Anterior cingulate cortex (tissue), 58 donors: ENCODE measurements around the gene SMAP2.

Experiments
- DNase-seq, 58 donors: peaks; one replicate each; lab custom pipeline; 2025; lab: John Stamatoyannopoulos, UW

The SMAP2 gene

DNA sequence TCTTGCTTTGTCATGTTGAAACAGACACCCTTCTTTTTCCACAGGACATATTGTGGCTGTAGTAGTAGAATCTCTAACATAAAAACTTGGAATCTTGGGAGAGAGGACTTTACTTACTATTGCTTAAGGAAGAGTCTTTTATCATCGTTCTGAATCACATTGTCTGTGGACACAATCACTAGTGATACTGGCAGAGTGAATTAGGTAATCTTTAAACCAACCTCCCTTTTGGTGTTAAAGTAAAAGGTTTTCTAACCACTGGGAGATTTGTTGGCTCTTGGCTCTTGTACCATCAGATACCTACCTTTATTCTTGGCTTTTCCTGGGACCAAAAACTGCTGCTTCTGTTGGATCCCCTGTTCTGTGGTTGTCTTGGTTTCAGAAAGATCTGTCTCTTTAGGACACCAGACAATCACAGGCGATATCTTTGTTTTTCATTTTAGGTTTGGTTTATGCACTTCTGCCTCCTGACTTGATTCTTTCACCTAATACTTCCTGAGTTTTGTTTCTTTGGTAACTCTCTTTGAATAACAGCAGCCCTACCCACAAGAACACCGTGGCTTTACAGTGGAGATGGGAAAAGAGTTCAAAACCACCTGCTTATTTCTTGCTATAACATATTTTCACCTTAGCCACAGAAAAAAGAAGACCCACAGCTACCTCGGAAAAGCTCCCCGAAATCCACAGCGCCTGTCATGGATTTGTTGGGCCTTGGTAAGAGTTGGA is 40.2 kb downstream of the SMAP2 start:
- DNase-seq, result no peak

DNA sequence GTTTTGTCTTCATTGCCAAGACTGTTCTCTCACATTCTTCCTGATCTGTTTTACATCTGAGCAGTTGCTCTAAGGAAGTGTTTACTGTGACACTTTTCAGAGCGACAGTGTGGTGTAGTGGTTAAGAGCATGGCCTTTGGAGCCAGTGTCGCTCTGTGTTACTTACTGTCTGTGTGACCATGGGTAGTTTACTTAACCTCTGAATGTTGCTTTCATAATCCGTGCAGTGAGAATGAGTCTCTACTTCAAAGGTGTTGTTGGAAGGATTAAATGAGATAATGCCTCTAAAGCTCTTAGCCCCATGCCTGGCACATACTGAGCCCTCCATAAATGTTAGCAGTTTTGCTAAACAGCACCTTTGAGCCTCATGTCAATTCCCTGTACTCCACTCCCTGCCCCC is 40.8 kb downstream of the SMAP2 start:
- DNase-seq, result no peak

DNA sequence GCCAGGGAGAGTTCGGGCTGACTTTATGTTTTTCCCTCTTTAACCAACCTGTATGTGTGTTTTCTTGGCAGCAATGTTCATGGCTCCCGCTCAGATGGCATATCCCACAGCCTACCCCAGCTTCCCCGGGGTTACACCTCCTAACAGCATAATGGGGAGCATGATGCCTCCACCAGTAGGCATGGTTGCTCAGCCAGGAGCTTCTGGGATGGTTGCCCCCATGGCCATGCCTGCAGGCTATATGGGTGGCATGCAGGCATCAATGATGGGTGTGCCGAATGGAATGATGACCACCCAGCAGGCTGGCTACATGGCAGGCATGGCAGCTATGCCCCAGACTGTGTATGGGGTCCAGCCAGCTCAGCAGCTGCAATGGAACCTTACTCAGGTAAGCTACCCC is 43.2 kb downstream of the SMAP2 start:
- DNase-seq, result no peak

DNA sequence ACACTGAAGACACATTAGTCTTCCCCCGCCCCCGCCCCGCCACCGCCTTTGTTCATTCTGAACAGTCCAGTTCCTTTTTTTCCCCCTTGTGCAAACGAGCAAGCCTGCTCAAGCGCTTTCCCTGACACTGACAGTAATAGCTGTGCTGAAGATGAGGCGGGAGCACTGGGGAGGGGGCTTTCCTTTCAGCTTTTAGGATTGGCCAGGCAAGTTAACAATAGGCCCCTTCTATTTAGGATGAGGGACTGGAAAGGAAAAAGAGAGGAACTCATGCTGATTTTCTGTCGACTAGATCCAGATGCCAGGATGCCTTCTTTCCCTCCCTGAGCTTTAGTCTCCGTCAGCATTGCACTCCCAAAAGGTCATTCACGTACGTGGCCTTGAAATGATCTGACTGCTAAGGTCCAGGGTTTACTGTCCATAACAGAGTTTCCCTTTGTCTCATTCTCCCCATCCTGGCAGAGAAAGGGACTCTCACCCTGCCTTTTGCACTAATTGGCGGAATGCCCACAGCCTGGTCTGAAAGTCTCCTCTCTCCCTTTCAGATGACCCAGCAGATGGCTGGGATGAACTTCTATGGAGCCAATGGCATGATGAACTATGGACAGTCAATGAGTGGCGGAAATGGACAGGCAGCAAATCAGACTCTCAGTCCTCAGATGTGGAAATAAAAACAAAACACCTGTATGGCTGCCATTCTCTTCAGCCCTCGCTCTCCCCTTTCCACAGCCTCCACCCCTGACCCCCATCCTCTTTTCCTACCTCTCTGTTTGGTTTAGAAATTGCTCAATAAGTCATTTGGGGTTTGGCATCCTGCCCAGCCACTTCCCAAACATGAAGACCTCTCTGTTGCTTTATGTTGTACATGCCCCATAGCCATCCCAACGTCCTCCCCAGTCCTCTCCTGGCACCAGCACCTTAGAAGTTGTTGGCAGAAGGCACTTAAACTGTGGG is 48.2 kb downstream of the SMAP2 start:
- peak in 36 of 58 donors; percentile 5 to 80 (median 28) for DNase-seq

DNA sequence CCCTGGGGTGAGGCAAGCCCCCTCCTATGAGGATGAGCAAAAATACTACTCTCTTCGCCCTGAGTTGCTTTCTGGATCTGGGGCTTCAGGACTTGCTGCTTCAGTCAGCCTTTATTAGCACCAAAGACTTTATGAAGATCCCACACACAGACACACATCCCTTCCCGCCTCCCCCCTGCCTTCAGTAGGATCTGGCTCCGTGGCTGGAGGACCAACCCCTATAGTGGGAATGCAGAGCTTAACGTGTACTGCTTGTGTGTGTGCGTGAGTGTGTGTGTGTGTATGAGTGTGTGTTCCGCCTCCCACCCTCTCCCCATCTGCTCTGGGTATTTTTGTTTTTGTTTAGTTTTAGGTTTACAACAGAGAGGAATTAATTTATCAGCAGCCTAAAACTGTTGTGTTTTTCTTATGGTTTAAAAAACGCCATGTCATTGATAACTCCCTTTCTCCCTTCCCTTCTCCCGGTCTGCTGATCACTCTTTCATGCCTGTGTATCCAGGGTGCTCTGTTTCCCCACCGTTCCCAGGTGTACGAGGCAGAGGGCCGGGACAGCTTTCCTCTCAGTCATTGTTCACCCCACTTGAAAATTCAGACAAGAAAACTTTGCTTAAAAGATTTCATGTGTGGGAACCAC is 49.2 kb downstream of the SMAP2 start:
- no peak for DNase-seq

DNA sequence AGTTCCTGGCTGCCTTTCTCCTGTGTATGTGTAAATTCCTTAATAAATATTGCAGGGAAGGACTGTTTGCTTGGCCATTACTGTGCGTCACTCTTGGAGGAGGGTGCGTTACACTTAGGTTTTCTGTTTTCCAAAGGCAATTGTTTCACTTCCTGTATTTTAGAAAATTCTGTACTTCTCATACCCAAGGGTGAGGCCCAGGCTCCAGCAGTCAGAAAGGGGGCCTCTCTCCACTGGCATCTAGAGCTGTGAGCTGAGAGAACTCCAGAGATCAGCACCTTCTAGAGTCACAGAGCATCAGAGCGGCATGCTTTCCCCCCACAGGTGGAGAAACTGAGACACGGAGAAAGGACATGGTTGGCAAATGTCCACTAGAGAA is 49.7 kb downstream of the SMAP2 start:
- DNase-seq, result no peak

DNA sequence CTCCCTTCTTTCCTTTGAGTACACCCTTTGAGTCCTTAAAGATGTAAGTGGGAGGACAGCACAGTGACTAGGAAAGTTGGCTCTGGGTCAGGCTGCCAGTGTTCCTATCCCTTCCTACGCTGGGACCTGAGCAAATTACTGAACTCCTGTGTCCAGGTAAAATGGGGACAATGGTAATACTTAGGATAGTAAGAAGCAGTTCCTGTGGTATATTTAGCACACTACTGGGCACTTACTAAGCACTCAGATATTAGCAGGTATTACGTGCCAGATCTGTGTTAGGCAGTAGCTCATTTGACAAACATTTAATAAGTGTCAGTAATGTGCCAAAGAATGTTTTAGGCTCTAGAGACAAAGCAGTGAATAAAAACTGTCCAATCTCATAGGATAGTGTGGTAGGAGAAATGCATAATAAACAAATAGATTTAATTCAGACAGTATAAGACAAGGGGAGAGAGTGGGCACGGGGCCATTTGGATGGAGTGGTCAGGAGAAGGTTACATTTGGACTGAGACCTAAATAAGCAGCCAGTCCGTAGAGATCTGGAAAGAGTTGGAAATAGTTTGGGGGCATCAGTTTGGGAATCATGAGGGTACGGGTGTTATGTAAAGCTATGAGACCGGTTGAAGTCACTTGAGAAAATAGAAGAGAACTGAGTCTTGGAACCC is 50.6 kb downstream of the SMAP2 start:
- no peak for DNase-seq

DNA sequence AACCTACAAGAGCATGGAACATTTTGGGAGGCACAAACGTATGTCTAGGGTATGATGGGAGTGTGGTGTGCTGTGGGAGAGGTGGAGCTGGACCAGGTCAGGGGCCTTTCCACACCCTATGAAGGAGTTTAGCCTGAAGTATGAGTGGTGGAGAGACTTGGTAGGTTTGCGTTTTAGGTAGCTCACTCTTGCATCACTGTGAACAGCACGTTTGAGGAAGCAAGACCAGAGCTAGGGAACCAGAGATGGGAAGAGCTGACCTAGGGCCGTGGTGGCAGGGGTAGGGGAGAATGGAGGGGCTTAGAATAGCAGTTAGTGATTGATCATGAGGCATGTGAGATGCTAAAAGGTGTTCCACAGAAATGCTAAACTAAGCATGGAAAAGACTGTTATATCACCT is 51.7 kb downstream of the SMAP2 start:
- no peak for DNase-seq

DNA sequence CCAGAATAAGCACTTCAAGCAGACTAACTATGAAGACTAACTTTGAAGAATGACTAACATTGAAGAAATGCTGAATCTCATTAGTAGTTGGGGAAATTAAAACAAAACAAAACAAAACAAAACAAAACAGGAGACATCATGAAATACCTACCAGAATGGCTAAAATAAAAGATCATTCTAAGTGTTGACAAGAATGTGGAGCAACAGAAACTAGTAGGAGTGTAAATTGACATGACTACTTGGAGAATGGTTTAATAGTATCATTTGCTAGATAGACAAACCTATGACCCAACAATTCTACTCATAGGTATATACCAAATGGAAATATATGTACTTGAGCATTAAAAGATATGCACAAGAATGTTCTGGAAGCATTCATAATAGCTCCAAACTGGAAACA is 57.9 kb downstream of the SMAP2 start:
- DNase-seq, result no peak

DNA sequence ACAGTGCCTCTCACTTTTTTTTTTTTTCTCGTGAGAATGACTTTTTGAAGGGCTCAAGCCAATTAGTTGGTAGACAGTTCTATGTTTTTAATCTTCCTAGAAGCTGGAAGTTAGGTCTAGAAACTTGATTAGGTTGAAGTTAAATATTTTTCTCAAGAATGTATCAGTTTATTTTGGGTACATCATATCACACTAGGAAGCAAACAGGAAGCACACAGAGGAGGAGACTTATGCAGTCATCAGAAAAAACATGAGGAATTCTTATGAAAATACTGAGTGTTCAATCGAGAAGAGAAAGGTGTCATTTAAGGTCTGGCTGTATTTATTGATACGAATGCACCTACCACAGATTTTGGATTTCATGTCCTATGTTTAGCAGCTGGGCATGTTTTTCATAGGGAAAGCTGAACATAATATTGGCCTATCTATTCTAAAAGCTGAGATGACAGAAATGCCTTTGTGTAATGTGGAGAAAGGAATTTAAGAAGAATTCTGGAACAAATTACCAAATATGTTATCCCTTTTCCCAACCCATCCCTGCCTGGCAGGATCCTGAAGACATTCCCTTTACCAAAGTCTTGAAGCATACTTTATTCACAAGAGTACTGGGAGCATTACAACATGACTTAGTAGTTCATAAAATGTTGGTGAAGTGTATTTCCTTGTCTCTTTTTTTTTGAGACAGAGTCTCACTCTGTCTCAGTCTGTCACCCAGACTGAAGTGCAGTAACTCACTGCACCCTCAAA is 59.3 kb downstream of the SMAP2 start:
- no peak for DNase-seq

DNA sequence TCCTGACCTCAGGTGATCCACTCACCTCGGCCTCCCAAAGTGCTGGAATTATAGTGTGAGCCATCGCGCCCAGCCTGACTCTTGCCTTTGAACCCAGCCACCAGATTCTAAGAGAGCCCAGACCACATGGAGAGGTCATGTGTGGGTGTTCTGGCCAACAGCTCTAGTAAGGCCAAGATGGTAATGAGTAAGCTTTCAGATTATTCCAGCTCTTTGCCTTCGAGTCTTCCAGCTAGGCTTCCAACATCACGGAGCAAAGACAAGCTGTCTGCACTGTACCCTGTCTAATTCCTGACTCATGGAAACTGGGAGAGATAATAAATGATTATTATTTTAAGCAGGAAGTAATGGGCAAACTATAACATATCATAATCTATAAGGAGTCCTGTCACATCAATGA is 61.9 kb downstream of the SMAP2 start:
- no peak for DNase-seq

DNA sequence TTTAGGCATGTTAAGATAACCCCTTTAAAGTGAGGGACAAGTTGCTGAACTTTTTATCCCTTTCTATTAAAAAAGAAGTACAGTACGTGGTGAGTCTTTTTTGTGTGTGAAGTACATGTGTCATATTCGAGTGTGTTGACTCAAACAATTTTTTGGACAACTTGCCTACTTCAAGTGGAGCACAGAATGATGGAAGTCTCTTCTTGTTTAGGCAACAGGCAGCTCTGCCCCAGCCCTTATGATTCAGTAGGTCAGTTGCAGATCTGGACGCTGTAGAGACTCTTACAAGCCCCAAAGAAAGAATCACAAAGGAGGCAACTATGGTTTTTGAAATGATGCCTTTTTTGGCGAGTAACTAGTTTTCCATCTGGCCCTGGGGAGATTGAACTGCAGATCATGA is 62.3 kb downstream of the SMAP2 start:
- DNase-seq, result no peak

DNA sequence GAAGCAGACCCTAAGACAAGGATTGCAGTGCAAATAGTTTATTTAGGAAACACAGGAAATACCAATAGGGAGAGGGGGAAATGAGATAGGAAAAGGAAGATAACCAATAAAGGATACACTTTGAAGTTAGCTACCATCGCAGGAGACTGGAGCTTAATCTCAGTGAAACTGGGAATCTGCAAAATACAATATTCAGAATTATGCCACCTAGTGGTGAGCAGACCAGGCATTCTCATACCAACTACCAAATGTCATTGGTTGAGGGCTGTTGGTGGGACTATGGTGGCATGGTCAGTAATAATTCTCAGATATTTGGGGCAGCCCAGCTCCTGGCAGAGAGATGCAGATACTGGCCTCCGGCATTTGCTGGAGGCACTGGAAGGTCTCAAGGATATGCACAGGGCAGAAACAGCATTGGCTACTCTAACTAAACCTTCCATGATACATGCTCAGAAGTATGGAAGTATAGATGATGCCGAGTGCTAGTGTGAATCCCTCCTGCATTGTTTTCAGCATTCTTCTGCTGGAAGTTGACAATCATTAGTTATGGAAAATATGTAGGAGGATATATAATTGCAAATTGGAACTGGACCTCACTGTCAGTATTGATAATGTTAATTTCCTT is 65.0 kb downstream of the SMAP2 start:
- peak in 4 of 58 donors; percentile 2 to 3 (median 2) for DNase-seq

DNA sequence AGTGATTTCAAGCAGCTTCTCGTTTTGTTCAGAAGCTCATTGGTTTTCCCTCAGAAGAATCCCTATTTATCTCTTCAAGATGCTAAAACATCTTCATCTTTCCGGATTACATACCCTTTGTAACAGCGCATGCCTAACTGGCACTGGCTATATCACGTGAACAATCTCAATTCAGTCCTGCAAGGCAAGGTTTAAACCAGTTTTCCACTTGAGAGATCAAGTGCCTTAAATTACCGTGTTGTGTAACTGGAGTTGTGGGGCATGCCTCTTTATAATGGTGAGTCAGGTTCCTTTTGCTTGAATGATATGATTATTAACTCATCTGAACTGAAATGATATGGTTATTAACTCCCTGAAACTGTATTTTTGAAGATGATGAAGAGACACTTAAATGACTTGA is 65.7 kb downstream of the SMAP2 start:
- DNase-seq, result no peak

DNA sequence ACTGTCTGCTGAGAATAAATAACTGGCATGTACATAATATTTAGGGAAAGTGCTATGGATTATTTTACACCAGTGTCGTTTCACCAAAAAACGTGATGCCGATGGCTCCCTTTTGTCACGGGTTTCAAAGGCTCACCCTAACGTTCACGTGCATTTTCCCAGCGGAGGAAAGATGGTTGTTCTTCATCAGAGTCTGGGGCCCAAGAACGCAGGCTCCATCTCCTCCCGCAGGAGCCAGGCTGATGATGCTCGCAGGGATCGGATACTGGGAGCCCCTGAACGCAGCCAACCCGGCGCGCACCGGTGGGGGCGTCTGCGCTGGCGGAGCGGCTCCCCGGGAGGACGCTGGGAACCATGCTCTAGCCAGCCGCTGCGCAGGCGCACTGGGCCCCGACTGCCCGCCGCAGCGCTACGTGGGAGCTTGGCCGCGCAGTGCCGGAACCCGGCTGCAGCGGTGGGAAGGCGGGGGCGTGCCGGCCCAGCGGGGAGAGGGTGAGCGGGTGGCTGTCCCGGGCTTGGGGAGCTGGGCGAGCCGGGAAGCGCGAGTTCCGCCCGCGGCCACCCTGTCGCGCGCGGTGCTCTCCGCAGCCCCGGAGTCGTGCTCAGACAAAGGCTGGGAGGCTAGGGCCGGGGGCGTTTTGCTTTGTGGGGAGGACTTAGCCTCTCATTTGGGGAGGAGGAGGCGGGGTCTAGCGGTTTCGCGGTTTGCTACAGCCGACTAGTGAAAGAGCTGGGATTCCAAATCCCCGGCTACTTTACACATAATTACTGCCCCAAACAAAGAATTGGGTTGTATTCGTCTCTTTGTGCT is 76.4 kb downstream of the SMAP2 start, which contains the start of gene ZFP69B:
TSS of gene ZFP69B (plus strand) at position 793 of the 811 bp plus-strand sequence. CDS start 486 bp downstream, outside the sequence.
- DNase-seq, result peak; percentile 41 to 92 (median 84)

DNA sequence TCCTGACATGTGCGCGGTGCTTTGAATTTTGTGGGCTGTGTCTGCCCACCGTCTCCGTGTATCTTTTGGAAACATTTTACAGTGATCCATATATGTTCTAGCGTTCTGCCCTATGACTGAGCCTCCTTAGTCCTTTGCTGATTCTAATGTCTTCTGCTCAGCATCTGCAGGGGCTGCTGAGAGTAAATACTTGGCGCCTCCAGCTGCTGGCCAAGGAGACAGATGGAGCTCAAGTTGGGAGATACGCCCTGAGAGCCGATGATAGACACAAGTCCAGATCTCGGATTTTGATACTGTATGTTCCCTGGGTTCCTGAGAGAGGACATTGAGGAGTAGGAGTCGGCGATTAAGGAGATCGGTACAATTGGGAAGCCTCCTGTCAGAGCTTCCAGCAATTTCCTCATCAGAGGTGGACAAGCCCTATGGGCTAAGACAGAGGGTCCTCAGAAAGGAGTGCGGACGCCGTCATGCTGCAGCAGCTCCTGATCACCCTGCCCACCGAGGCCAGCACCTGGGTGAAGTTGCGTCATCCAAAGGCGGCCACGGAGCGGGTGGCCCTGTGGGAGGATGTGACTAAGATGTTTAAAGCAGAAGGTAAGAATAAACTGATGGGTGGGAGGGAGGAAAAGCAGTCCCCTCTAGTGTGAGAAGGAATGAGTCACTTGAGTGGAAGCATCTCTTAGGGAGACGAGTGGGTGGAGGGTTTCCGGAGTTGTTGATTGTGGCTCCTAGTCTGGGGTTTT is 77.1 kb downstream of the SMAP2 start:
- DNase-seq, result peak in 43 of 58 donors; percentile 1 to 71 (median 33)

DNA sequence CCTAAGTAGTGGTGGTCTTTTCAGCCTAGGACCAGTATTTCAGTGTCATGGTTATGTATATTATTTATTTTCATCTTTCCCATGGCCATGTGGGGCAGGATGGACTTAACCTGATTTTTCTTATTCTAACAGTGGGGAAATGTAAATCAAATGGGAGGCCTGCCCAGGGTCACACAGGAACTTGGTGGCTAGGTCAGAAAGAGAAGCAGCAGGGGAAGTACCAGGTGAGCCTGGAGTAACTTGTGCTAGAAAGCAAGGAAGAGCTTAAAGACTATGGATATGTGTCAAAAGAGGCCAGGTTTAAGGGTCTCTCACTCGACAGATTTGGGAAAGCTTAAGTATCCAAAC is 77.7 kb downstream of the SMAP2 start:
- no peak for DNase-seq

DNA sequence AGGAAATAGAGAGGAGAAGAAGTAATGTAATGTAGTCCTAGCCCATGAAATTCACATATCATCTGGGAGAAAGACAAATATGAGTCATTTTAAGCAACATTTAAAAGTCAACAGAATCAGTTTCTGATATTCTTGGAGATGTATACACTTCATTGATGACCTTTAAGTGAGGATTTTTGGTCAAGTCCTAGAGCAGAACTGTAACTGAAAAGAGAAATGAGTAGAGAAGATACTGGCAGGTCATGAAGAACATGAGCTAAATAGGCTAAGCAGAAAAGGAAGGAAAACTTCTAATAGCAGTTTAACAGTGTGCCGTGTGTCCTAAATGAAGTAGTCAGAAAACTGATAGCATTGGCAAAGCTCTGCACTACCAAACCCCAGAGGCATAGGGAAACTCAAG is 81.3 kb downstream of the SMAP2 start:
- DNase-seq, result no peak
